ENCODE measurements around the gene IGF1R. TPM values are rescaled to one million over a fixed set of nuclear protein-coding genes. Genes with fewer than 3 reads are reported as not detected.

Gene IGF1R
- total RNA-seq, 2 donors from 2014 or later, result 115 to 119 TPM

DNA sequence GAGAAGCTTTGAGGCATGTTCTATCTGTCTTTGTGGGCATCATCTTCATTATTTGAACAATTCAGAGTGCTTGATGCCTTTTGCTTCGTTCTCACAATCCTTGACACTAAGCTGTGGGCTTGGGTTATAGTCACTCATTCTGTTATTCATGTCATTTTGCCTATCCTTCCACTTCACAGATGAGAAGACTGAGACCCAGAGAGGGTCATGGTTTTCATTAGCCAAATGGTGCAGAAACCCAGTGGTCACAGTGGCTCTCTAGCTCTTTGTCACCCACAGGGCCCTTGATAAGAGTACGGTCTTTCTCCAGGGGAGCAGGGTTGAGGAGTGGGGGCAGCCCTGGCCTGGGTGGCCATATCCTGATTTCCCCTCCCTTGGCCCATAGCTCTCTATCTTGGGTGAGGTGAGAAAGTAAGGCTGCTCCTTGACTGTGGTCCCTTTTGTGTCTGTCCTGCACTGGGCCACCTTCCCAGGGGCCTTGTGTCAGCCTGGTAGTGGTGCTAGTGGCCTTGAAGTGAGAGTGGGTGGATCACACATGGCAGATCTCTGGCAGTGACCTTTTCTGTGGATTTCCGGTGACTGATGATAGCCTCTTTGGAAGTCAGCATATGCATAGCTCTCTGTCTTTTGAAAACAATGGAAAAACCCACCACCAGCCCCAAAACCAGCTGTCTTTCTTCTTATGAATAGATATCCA, 130.1 kb downstream of the IGF1R start:
- peaks cover 8% of the 10 kb centered on the region for H3K36me3 Mint-ChIP-seq (ENCODE audit: low read depth)
- H3K27ac Mint-ChIP-seq, result peak overlapping the region; percentile 56
- DNase-seq, result no peak
- no peaks in the 10 kb centered on the region for H3K9me3 ChIP-seq (ENCODE audit: control insufficient read depth, low read length)
- TF ChIP-seq, protein P1, sequence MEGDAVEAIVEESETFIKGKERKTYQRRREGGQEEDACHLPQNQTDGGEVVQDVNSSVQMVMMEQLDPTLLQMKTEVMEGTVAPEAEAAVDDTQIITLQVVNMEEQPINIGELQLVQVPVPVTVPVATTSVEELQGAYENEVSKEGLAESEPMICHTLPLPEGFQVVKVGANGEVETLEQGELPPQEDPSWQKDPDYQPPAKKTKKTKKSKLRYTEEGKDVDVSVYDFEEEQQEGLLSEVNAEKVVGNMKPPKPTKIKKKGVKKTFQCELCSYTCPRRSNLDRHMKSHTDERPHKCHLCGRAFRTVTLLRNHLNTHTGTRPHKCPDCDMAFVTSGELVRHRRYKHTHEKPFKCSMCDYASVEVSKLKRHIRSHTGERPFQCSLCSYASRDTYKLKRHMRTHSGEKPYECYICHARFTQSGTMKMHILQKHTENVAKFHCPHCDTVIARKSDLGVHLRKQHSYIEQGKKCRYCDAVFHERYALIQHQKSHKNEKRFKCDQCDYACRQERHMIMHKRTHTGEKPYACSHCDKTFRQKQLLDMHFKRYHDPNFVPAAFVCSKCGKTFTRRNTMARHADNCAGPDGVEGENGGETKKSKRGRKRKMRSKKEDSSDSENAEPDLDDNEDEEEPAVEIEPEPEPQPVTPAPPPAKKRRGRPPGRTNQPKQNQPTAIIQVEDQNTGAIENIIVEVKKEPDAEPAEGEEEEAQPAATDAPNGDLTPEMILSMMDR (conservative IDR thresholded peaks at IDR 0.05), result no peak
- H3K4me3 ChIP-seq (ENCODE audit: low read length), result no peak overlapping the region
- H3K4me3 Mint-ChIP-seq, result no peak overlapping the region
- no peaks in the 10 kb centered on the region for H3K27me3 ChIP-seq (ENCODE audit: control insufficient read depth, insufficient read depth, low read length, poor library complexity, severe bottlenecking)
- H3K9ac ChIP-seq (ENCODE audit: extremely low read depth, low read length, poor library complexity, severe bottlenecking), result no peak overlapping the region
- peaks cover 59% of the 10 kb centered on the region for H3K4me1 Mint-ChIP-seq
- peaks cover 30% of the 10 kb centered on the region for H3K4me1 ChIP-seq (ENCODE audit: control insufficient read depth, insufficient read depth, low read length)
- no peak overlapping the region for H3K27ac ChIP-seq (ENCODE audit: low read depth, low read length)
- no peaks in the 10 kb centered on the region for H3K27me3 Mint-ChIP-seq (ENCODE audit: insufficient read depth)
- H3K9me3 Mint-ChIP-seq, result no peaks in the 10 kb centered on the region
- peaks cover 8% of the 10 kb centered on the region for H3K36me3 ChIP-seq (ENCODE audit: control insufficient read depth, insufficient read depth, low read length)
- WGBS, 2 experiments (ENCODE audit: insufficient coverage in 1 of 2, insufficient read length in 1 of 2), result 92 to 95% methylated on average over 2 to 3 of the region's 3 CpGs

DNA sequence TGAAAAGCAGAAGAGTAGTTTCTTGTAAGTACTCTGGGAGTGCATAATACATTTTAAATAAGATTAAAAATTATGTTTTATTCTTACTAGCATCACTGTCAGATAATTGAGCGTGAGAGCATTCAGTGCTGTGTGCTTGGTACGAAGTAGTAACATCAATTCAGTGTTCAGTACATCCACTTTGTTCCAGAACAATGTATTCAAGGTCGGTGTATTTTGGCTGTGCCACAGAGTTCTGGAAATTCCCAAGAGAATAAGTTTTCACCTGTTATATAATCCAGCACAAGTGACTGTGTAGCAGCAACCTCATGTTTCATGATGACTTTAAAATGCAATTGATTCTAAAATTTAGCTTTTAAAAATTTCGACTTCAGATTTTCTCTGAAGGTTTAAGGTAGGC, 130.6 kb downstream of the IGF1R start:
- H3K27me3 Mint-ChIP-seq (ENCODE audit: insufficient read depth), result no peaks in the 10 kb centered on the region
- H3K27me3 ChIP-seq (ENCODE audit: control insufficient read depth, insufficient read depth, low read length, poor library complexity, severe bottlenecking), result no peaks in the 10 kb centered on the region
- no peaks in the 10 kb centered on the region for H3K9me3 ChIP-seq (ENCODE audit: control insufficient read depth, low read length)
- H3K9me3 Mint-ChIP-seq, result no peaks in the 10 kb centered on the region
- no peak overlapping the region for H3K9ac ChIP-seq (ENCODE audit: extremely low read depth, low read length, poor library complexity, severe bottlenecking)
- peaks cover 56% of the 10 kb centered on the region for H3K4me1 Mint-ChIP-seq
- H3K36me3 ChIP-seq (ENCODE audit: control insufficient read depth, insufficient read depth, low read length), result peaks cover 8% of the 10 kb centered on the region
- no peak overlapping the region for H3K4me3 Mint-ChIP-seq
- H3K4me1 ChIP-seq (ENCODE audit: control insufficient read depth, insufficient read depth, low read length), result peaks cover 27% of the 10 kb centered on the region
- TF ChIP-seq, protein P1 (conservative IDR thresholded peaks at IDR 0.05), result no peak
- H3K27ac Mint-ChIP-seq, result peak overlapping the region; percentile 56
- H3K36me3 Mint-ChIP-seq (ENCODE audit: low read depth), result peaks cover 8% of the 10 kb centered on the region
- 95 to 96% methylated on average over 4 of the region's 4 CpGs for WGBS, 2 experiments (ENCODE audit: insufficient coverage in 1 of 2, insufficient read length in 1 of 2)
- DNase-seq, result no peak
- H3K27ac ChIP-seq (ENCODE audit: low read depth, low read length), result no peak overlapping the region
- no peak overlapping the region for H3K4me3 ChIP-seq (ENCODE audit: low read length)

DNA sequence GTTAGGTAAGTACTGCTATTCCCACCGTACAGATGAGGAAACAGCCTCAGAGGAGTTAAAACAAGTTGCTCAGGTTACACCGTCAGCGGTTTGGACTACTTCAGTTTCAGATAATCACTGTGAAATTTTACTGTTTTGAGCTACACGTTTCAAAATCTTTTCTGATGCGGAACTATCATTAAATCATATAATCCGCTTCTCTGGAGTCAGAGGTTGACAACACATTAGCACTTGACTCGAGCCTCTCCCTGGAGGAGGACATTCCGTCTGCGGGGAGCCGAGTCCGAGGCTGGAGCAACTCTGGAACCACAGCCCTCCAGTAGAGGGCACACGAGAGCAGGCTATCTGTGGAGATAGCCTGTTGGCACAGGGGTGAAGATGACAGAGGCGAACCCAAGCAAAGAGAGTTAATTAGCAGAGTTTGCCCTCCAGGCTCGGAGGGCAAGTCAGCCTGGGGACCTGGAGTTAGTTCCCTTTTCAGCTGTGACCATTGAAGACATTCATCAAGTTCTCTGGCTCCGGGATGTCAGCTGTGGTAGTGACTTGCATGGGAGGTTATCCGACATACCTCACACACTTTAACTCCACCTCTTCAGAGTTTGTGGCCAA, 131.2 kb downstream of the IGF1R start:
- no peak overlapping the region for H3K9ac ChIP-seq (ENCODE audit: extremely low read depth, low read length, poor library complexity, severe bottlenecking)
- 21 to 24% methylated on average over 12 to 15 of the region's 16 CpGs for WGBS, 2 experiments (ENCODE audit: insufficient coverage in 1 of 2, insufficient read length in 1 of 2)
- no peak overlapping the region for H3K4me3 Mint-ChIP-seq
- no peaks in the 10 kb centered on the region for H3K27me3 Mint-ChIP-seq (ENCODE audit: insufficient read depth)
- no peaks in the 10 kb centered on the region for H3K27me3 ChIP-seq (ENCODE audit: control insufficient read depth, insufficient read depth, low read length, poor library complexity, severe bottlenecking)
- peak overlapping the region; percentile 91 for H3K27ac Mint-ChIP-seq
- H3K4me3 ChIP-seq (ENCODE audit: low read length), result no peak overlapping the region
- H3K4me1 Mint-ChIP-seq, result peaks cover 54% of the 10 kb centered on the region
- H3K27ac ChIP-seq (ENCODE audit: low read depth, low read length), result no peak overlapping the region
- H3K36me3 Mint-ChIP-seq (ENCODE audit: low read depth), result peaks cover 8% of the 10 kb centered on the region
- peaks cover 8% of the 10 kb centered on the region for H3K36me3 ChIP-seq (ENCODE audit: control insufficient read depth, insufficient read depth, low read length)
- no peaks in the 10 kb centered on the region for H3K9me3 Mint-ChIP-seq
- no peaks in the 10 kb centered on the region for H3K9me3 ChIP-seq (ENCODE audit: control insufficient read depth, low read length)
- TF ChIP-seq, protein P1 (conservative IDR thresholded peaks at IDR 0.05), result peak; percentile 99
- DNase-seq, result peak; percentile 98
- H3K4me1 ChIP-seq (ENCODE audit: control insufficient read depth, insufficient read depth, low read length), result peaks cover 24% of the 10 kb centered on the region
